Amygdala (tissue), 56 donors: ENCODE results near the gene ZSWIM6.

ENCODE experiments used
- DNase-seq, 56 donors: peaks; one replicate each; lab custom pipeline; 2025; lab: John Stamatoyannopoulos, UW

The ZSWIM6 gene

DNA sequence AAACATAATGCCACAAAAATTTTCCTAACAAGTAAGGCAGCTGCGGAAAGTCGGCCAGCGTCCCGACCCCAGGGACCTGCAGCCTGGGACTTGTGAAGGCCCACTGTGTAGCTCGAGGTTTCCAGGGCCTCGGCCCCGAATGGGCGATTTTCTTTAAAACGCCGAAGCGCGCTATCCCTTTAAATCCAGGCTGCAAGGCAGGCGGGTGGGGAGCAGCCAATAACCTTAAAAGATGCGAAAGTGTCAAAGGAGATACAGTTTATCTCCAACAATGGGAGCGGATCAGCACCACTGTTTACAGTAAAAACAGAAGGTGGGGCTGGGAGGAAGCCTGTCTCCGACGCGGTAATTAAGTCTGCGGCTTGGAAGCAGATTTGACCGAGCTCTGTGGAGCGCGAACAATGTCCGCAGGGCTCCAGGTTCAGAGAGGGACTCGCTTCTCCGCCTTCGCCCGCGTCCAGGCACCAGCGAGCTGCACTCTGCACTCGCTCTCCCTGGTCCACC, 1.7 kb upstream of the ZSWIM6 start:
- DNase-seq = peak in 20 of 56 donors; percentile 29 to 77 (median 58)

GRCh38 chr5:61330845-61331406, 1.1 kb upstream of the ZSWIM6 start:
- DNase-seq = peak in 46 of 56 donors; percentile 12 to 84 (median 64)

- peak in 10 of 56 donors; percentile 33 to 68 (median 59) for DNase-seq
Observed at GRCh38 chr5:61332358-61332749, 296 bp downstream of the ZSWIM6 start.

DNA sequence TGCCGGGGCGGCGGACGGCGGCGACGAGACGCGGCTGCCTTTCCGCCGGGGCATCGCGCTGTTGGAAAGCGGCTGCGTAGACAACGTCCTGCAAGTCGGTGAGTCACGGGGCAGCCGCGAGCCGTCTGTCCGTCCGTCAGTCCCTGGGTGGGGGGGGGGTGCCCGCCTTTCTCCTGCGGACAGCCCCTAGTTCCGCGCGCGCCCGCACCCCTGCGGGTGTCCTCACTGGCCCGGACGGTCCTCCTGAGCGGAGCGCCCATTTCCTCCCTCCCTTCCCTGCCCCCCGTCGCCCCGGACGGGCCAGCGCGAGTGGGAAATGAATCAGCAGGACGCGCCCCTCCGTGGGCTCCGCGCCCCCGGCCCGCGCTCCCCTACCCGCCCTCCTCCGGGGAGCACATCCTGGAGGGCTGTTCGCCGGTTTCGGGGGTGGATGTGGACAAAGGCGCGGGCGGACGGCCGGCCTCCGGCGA, 828 bp downstream of the ZSWIM6 start:
- DNase-seq = peak in 18 of 56 donors; percentile 12 to 64 (median 41)

DNA sequence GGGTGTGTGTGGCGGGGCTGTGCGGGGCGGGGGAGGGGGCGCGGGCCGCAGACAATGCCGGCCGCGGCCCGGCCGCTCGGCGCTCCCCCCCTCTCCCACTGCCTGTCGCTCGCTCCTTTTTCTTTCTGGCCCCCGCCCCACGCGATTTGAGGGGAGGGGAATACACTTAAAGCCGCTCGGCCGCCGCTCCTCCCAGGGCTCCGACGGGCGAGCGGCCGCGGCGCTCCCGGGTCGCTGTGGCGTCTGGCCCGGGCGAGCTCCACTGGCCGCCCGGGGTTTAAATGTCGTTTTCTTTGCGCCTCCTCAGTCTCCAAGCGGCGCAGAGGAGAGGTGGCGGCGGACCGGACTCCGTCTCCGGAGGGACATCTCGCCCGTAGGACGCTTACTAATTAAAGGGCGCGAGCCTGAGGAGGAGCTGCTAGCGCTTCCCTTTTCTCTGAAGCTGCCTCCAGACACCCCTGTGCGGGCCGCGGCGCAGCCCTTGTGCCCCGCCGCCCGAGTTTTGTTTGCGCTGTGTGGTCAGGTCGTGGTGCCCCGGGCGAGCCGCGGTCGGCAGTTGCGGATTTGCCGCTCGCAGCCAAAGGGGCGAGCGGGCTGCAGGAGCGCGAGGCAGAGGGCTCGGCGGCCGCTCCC, 1.4 kb downstream of the ZSWIM6 start:
- DNase-seq = peak in 18 of 56 donors; percentile 21 to 64 (median 49)

GRCh38 chr5:61333954-61334867, 2.2 kb downstream of the ZSWIM6 start:
- no peak for DNase-seq

DNA sequence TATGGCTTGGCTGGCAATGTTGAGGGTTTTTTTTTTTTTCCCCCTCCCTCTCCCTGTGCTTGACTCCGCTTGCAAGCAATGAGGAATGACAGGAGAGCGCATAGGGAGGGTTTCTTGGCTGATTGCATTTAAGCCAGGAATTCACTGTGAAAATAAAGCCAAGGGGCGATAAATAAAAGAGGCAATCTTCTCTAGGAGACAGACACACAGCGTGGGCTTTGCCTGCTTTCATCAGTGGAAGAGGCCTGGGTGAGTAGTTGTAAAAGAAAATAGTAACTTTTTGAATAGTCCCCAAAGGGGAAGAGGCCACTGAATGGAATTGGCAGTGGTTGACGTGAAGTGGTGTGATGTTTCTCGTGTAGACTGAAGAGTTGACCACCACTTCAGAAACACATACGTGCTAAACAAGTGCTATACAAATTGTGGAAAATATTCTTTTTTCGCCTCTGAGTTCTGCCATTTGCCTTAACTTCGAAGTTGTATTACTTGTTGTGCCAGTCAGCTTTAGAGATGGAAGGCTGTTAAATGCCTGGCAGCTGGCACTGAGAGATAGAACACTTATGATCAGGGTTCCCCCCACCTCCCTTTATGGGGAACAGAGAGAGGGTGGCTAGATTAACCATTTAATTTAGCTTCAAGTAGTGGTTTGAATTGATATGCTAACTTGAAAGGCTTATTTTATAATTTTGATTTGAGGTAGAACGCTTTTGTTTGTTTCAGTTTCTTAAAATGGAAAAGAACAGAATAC, 3.0 kb downstream of the ZSWIM6 start:
- DNase-seq = peak in 1 of 56 donors; percentile 8

GRCh38 chr5:61339764-61340163, 7.7 kb downstream of the ZSWIM6 start:
- DNase-seq = no peak

GRCh38 chr5:61340775-61341361, 8.8 kb downstream of the ZSWIM6 start:
- no peak for DNase-seq

- DNase-seq = no peak
Observed at GRCh38 chr5:61342071-61342501, 10.0 kb downstream of the ZSWIM6 start.

GRCh38 chr5:61344187-61344944, 12.3 kb downstream of the ZSWIM6 start:
- DNase-seq = peak in 2 of 56 donors; percentile 6 to 18

GRCh38 chr5:61346511-61346910, 14.5 kb downstream of the ZSWIM6 start:
- DNase-seq = no peak

DNA sequence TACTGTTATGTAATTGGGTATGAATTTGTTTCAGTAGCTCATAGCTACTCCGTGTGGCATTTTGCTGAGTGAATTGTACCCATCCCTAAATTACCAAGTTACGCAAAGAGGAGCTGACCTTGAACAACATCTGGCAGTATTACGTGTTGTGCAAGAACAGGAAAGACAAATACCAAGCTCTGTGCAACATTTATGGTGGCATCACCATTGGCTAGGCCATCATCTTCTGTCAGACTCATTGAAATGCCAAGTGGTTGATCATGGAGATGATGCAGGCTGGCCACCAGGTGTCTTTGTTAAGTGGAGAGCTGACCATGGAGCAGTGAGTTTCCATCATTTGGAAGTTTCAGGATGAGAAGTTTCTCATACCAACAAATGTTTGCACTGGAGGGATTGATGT, 15.0 kb downstream of the ZSWIM6 start:
- DNase-seq = no peak

DNA sequence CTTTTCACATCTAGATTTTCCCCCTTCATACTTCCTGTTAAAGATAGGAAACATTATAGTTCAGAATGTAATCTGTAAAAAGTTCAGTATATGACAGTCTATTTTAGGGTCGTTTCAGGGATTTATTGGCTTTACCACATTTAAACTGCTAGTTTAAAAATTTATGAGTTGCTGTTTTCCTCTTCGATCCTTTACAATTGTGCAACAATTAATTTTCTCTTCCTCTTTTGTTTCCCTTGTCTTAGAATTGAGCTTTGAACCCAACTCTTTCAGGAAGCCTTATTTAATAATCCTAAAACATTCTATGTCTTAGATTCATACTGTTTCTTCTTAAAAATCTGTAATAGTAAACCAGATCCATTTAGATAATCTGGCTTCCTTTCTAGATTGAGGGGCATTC, 16.4 kb downstream of the ZSWIM6 start:
- DNase-seq = no peak

GRCh38 chr5:61349935-61350334, 17.9 kb downstream of the ZSWIM6 start:
- DNase-seq = no peak

DNA sequence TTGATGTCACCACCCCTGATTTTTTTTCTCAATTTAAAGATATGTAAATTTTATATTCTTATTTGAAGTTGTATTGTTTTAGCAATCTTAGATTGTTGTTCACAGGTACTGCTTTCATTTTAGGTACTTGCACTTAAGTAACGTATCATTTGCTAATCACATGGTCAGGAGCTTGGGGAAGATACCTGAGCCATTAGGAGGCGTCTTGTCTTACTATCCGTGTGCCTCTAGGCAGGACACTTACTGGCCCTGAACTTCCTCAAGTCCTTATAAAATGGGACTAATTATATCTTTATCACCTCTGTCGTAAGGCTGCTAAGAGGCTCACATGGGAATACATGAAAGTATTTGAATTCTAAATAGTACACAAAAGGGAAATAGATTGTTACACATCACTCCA, 18.5 kb downstream of the ZSWIM6 start:
- DNase-seq = no peak

GRCh38 chr5:61351733-61352132, 19.7 kb downstream of the ZSWIM6 start:
- DNase-seq = no peak

DNA sequence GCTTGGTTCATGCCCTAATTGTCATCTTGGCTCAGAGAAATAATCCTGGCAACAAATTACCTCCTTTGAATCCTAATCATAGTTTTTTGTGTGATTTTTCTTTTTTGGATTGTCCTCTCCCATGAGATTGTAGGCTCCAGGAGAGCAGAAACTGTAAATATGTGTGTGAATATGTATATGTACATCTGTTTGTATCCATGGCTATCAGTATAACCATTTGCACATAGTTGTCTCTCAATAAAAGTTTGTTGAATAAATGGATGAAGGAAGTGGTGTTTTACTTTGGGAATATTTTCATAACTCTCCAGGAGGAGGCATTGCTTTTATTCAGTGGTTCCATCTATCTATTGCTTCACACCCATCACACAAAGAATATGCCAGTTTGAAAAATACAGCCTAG, 20.1 kb downstream of the ZSWIM6 start:
- DNase-seq = no peak

DNA sequence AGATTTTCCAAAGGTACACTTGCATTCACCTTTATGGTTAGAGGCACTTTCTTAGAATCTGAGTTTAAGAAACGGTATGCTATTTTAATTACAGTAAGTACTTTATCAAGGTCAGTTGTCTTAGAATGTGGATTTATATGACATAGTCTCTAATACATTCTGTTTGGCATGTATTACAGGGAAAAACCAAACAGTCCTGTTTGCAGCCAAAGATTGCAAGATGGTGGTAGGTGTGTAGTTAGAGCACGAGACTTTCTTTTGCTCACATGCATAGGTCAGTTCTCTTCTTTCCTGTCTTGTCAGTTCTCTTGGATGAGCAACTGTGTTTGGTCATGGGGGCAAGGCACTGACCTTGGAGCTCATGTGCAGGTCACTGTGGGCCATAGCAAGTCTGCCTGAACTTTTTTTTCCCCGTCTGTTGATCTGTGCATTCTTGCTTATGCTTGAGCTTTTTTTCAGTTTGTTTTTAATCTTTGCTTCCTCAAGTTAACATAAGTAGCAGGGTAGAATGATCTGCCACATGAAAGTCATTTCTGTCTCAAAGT, 20.6 kb downstream of the ZSWIM6 start:
- DNase-seq = no peak
